Smooth muscle cell (in vitro differentiated cells): ENCODE data around the gene ATF6. TPM values are rescaled to one million over a fixed set of nuclear protein-coding genes. Genes with fewer than 3 reads are reported as not detected.

Experiments used
- DNase-seq: peaks from one replicate; lab custom pipeline; 2025; ENCODE audit not compliant: unreplicated experiment; lab: John Stamatoyannopoulos, UW
- H2AFZ ChIP-seq: fragments of 200-600 bp; sonication (generic); 2 replicates; pipeline ENCODE4 v1.6.0; 2016; ENCODE audit warnings: antibody characterized with exemption, low read depth, mild to moderate bottlenecking
- H3F3A ChIP-seq: fragments of 200-600 bp; sonication (generic); 2 replicates; pipeline ENCODE4 v1.6.0; 2017; ENCODE audit warnings: antibody characterized with exemption, low read depth
- H3K27ac ChIP-seq: fragments of 200-600 bp; sonication (generic); 2 replicates; pipeline ENCODE4 v1.5.1; 2016; ENCODE audit warnings: low read depth, mild to moderate bottlenecking
- H3K27me3 ChIP-seq: fragments of 200-600 bp; sonication (generic); 2 replicates; pipeline ENCODE4 v1.6.1; 2016; ENCODE audit warnings: low read depth, mild to moderate bottlenecking
- H3K36me3 ChIP-seq: fragments of 200-600 bp; sonication (generic); 2 replicates; pipeline ENCODE4 v1.5.1; 2016; ENCODE audit warnings: low read depth
- H3K4me1 ChIP-seq: fragments of 200-600 bp; sonication (generic); 2 replicates; pipeline ENCODE4 v1.5.1; 2016; ENCODE audit warnings: low read depth
- H3K4me2 ChIP-seq: fragments of 200-600 bp; sonication (generic); 2 replicates; pipeline ENCODE4 v1.6.0; 2016; ENCODE audit warnings: mild to moderate bottlenecking
- H3K4me3 ChIP-seq: fragments of 200-600 bp; sonication (generic); 2 replicates; pipeline ENCODE4 v1.5.1; 2016; ENCODE audit warnings: mild to moderate bottlenecking
- H3K79me2 ChIP-seq: fragments of 200-600 bp; sonication (generic); 2 replicates; pipeline ENCODE4 v1.6.0; 2016; ENCODE audit warnings: low read depth, mild to moderate bottlenecking
- H3K9ac ChIP-seq: fragments of 200-600 bp; sonication (generic); 2 replicates; pipeline ENCODE4 v1.6.0; 2016; ENCODE audit warnings: low read depth
- H3K9me3 ChIP-seq: fragments of 200-600 bp; sonication (generic); replicated peaks from 2 replicates; pipeline ENCODE4 v1.5.1; 2016; ENCODE audit warnings: low read depth
- H4K20me1 ChIP-seq: fragments of 200-600 bp; sonication (generic); 2 replicates; pipeline ENCODE4 v1.6.0; 2016; ENCODE audit warnings: low read depth
- WGBS: methylation state at CpG from one replicate; pipeline ENCODE4 v1.1.7; 2016; ENCODE audit warnings: low lambda C conversion rate; 5-methylcytosine and 5-hydroxymethylcytosine counted together
- polyA plus RNA-seq: library from polyadenylated mRNA; unstranded; fragments of >200 nt; fragmentation: Nextera tagmentation; extraction: Ambion mirVana; gene quantifications from 2 replicates; pipeline ENCODE4 v1.2.1, GENCODE V29; 2016
- total RNA-seq: library from RNA; depleted of rRNA; stranded (reverse); fragments of >200 nt; gene quantifications from 2 replicates; pipeline ENCODE4 v1.2.3, GENCODE V29; 2014
- TF ChIP-seq, protein P1 (sequence below): fragments of 200-600 bp; sonication (generic); IDR thresholded peaks from 2 replicates; pipeline ENCODE4 v1.5.1; 2017; ENCODE audit warnings: borderline replicate concordance, mild to moderate bottlenecking, antibody characterized with exemption; ENCODE audit not compliant: insufficient read depth, poor library complexity, severe bottlenecking

Gene ATF6
- total and polyA plus RNA-seq, 2 experiments from 2014 or later = 7.8 to 22.9 TPM

DNA sequence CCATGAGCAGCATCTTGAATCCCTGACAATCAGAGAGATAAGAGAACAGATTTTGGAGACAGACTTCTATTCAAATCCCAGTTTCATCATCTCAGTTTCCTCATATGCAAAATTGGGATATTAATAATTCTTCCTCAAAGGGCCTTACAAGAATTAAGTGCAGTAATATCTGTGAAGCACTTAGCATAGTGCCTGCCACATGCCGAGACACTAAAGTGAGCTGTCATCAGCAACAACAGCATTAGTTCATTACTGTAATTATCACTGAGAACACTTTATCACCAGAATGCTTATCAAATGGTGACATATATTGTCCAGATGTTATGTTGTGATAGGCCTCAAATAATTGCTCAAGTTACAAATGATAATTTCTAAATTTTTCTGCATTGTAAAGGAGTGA, 45.7 kb upstream of the ATF6 start:
- Histone ChIP-seq H3K9me3 (no peaks in the 10 kb centered on the region), H3K4me1 (no peaks in the 10 kb centered on the region), H3K27ac (no peak overlapping the region), H3K4me3 (no peak overlapping the region), H2AFZ (no peak overlapping the region), H3K27me3 (no peaks in the 10 kb centered on the region), H3K4me2 (no peak overlapping the region), H3K79me2 (no peaks in the 10 kb centered on the region), H4K20me1 (no peaks in the 10 kb centered on the region), H3F3A (no peaks in the 10 kb centered on the region), H3K9ac (no peak overlapping the region), H3K36me3 (no peaks in the 10 kb centered on the region)
- DNase-seq = no peak
- WGBS = 80% methylated on average over 1 of the region's 1 CpG
- TF ChIP-seq, protein P1, sequence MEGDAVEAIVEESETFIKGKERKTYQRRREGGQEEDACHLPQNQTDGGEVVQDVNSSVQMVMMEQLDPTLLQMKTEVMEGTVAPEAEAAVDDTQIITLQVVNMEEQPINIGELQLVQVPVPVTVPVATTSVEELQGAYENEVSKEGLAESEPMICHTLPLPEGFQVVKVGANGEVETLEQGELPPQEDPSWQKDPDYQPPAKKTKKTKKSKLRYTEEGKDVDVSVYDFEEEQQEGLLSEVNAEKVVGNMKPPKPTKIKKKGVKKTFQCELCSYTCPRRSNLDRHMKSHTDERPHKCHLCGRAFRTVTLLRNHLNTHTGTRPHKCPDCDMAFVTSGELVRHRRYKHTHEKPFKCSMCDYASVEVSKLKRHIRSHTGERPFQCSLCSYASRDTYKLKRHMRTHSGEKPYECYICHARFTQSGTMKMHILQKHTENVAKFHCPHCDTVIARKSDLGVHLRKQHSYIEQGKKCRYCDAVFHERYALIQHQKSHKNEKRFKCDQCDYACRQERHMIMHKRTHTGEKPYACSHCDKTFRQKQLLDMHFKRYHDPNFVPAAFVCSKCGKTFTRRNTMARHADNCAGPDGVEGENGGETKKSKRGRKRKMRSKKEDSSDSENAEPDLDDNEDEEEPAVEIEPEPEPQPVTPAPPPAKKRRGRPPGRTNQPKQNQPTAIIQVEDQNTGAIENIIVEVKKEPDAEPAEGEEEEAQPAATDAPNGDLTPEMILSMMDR = no peak

DNA sequence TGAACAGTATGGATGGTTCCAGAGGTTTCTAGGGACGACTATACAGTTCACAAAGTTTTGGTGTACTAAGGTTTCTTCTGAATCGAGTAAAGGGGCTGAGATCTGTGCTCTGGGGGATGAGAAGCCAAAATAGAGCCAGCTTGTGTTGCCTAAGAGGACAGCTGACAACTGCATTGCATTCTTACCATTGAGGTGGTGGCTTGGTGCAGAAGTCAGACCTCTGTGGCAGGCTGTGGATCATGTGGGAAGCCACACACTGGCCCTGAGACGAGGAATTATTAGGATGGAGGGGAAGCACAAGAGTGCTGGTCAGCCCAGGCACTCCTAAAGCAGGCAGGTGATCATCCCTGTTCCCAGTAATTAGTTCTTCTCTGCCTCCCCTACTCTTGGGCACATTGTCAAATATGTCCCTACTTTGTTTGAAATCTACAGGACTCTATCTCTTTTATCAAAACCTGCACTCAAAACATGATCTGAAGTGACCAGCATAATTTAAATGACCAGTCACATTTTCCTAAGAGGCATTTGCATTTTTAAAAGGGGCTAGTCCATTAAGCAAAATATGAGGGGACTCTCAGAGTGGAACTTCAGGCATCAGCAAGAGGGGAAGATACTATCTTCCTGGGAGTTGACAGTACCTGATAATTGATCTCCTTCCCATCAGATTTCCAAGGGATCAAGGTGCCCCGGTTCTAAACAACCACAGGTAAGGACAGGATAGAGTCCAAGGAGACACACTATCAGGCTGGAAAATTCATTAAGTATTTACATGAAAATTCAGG, 45.0 kb upstream of the ATF6 start, which contains the start of gene FCRLB:
FCRLB (plus strand) TSS at position 589 of the 782 bp plus-strand sequence. CDS start 1,129 bp downstream, outside the sequence.
- DNase-seq = no peak
- no peak within 1 kb of the TSS for H2AFZ ChIP-seq
- no peak within 1 kb of the TSS for H3K4me3 ChIP-seq
- H3K27ac ChIP-seq = no peak within 1 kb of the TSS
- TF ChIP-seq, protein P1 = no peak
- H3K9ac ChIP-seq = no peak within 1 kb of the TSS
- H3K79me2 ChIP-seq = no peaks in the 10 kb centered on the region
- no peaks in the 10 kb centered on the region for H3F3A ChIP-seq
- H3K4me1 ChIP-seq = no peaks in the 10 kb centered on the region
- H3K9me3 ChIP-seq = no peaks in the 10 kb centered on the region
- H3K36me3 ChIP-seq = no peaks in the 10 kb centered on the region
- WGBS = 60% methylated on average over 4 of the region's 4 CpGs
- H3K27me3 ChIP-seq = no peaks in the 10 kb centered on the region
- H3K4me2 ChIP-seq = peak within 1 kb of the TSS; percentile 29
- H4K20me1 ChIP-seq = no peaks in the 10 kb centered on the region

DNA sequence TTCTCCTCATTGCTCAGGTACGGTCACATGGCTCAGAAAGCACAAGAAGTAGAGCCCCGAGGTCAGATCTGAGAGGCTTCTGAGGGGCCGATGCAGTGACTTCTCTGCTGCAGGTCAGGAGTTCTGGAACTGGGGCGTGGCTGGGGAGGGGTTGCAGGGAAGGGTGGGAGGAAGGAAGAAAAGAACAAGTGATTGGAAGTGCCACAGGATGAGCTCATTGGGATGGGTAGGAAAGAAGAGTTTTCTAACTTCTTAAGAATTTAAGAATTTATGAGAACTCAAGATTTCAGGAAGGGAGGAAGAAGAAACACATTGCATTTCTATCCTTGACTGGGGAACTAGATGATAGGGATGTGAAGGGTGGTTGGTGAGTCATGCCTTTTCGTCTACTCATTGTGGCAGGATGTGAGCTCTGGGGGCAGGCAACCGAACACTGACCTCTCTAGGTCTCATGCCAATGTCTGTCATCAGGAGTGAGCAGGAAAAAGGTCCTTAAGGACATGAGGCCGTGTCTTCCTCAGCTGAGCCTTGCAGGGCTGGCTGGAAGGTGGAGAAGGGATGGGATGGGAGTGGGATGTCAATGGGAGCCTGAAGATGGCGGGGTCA, 44.3 kb upstream of the ATF6 start:
- Histone ChIP-seq H3K9ac (no peak overlapping the region), H4K20me1 (no peaks in the 10 kb centered on the region), H3K36me3 (no peaks in the 10 kb centered on the region), H3K4me3 (no peak overlapping the region), H3K27ac (no peak overlapping the region), H3K4me2 (peak overlapping the region; percentile 29), H3K27me3 (no peaks in the 10 kb centered on the region), H3K4me1 (no peaks in the 10 kb centered on the region), H3F3A (no peaks in the 10 kb centered on the region), H2AFZ (no peak overlapping the region), H3K9me3 (no peaks in the 10 kb centered on the region), H3K79me2 (no peaks in the 10 kb centered on the region)
- 50% methylated on average over 8 of the region's 8 CpGs for WGBS
- DNase-seq = no peak
- TF ChIP-seq, protein P1 = no peak
